K562 (cell line): Measurements from ENCODE around the gene KIF7. TPM values are rescaled to one million over a fixed set of nuclear protein-coding genes. Genes with fewer than 3 reads are reported as not detected.
"Not testable (repeated sequence)": the region's sequence is repeated elsewhere in the genome, so short reads cannot be mapped to it uniquely, and the experiment has no call there.

ENCODE experiments used
- ATAC-seq: fragments of 200-7000 bp; cut with Tn5 transposase; 3 replicates; pipeline ENCODE4 v1.9.1; 2020; ENCODE audit warnings: moderate library complexity
- BruUV-seq: library from RNA; stranded (reverse); fragments of 400-500 nt; replicated peaks from 2 replicates; lab custom pipeline; 2021; lab: Mats Ljungman, UMichigan
- CTCF ChIA-PET: fragments of 300-600 bp; formaldehyde crosslinking; extraction: SDS; loops from one replicate; lab custom pipeline; 2021; ENCODE audit warnings: low intra/inter-chr PET ratio; lab: Yijun Ruan, JAX
- POLR2A ChIA-PET: fragments of 300-600, 350-650 bp; sonication (Branson Sonifier 250); formaldehyde crosslinking; extraction: SDS; loops from one replicate; lab custom pipeline; 2021; ENCODE audit warnings: antibody characterized with exemption, inconsistent platforms; lab: Yijun Ruan, JAX
- DNase-seq, 4 experiments: peaks; one replicate each; pipeline versions ENCODE4 v3.0.0 to v3.0.0-alpha.2; 2011 to 2018; ENCODE audit warnings: low spot score in 3 of 4, mixed read lengths in 3 of 4; ENCODE audit errors: extremely low read depth in 1 of 4
- FAIRE-seq: peaks from 2 replicates; lab custom pipeline; 2011; peaks lifted over from hg19 to GRCh38; lab: Jason Lieb, UNC
- H2AFZ ChIP-seq: 2 replicates; pipeline ENCODE4 v1.6.0; 2011; ENCODE audit warnings: low read depth, low read length, control low read depth, inconsistent platforms
- H3K27ac ChIP-seq: fragments of 200-600 bp; 3 replicates; pipeline ENCODE4 v1.8.0; 2011; ENCODE audit warnings: low read depth, mild to moderate bottlenecking, control low read depth, inconsistent platforms, low read length, moderate library complexity, mixed read lengths; ENCODE audit errors: extremely low read depth
- H3K27me3 ChIP-seq, 2 experiments: fragments of 300-600 bp in 1 of 2; 2 replicates in 1 of 2; 3 replicates in 1 of 2; pipeline versions ENCODE4 v1.6.0 to v1.8.0; 2011; ENCODE audit warnings: inconsistent platforms in 2 of 2, low read length in 2 of 2, mild to moderate bottlenecking in 1 of 2, mixed read lengths in 1 of 2, moderate library complexity in 1 of 2; ENCODE audit not compliant: control insufficient read depth in 2 of 2, insufficient read depth in 2 of 2
- H3K36me3 ChIP-seq: fragments of 300-600 bp; 3 replicates; pipeline ENCODE4 v1.8.0; 2011; ENCODE audit warnings: mild to moderate bottlenecking, low read length, inconsistent platforms; ENCODE audit not compliant: control insufficient read depth, insufficient read depth
- H3K4me1 ChIP-seq, 2 experiments: fragments of 200-600 bp in 1 of 2; replicated peaks in 1 of 2; 2 replicates in 1 of 2; 3 replicates in 1 of 2; pipeline versions ENCODE4 v1.5.1 to v1.8.0; 2011; ENCODE audit warnings: inconsistent platforms in 2 of 2, low read length in 2 of 2, mild to moderate bottlenecking in 1 of 2, mixed read lengths in 1 of 2, moderate library complexity in 1 of 2; ENCODE audit not compliant: control insufficient read depth in 2 of 2, insufficient read depth in 2 of 2
- H3K4me2 ChIP-seq: 2 replicates; pipeline ENCODE4 v1.6.1; 2011; ENCODE audit warnings: low read length, control low read depth, inconsistent platforms, mixed read lengths; ENCODE audit not compliant: insufficient read depth
- H3K4me3 ChIP-seq: fragments of 200-600 bp; sonication (generic), shearing (Covaris generic); 2 replicates; pipeline ENCODE4 v1.5.1; 2016; ENCODE audit warnings: control low read depth, inconsistent platforms
- H3K79me2 ChIP-seq: fragments of 200-600 bp; 3 replicates; pipeline ENCODE4 v1.8.0; 2011; ENCODE audit warnings: low read length, inconsistent platforms; ENCODE audit not compliant: control insufficient read depth, insufficient read depth
- H3K9ac ChIP-seq, 2 experiments: 2 replicates each; pipeline versions ENCODE4 v1.6.0 to v1.6.1; 2011; ENCODE audit warnings: low read depth in 2 of 2, low read length in 2 of 2, control low read depth in 1 of 2, inconsistent platforms in 1 of 2, mild to moderate bottlenecking in 1 of 2, mixed read lengths in 1 of 2; ENCODE audit not compliant: insufficient read depth in 1 of 2
- H3K9me1 ChIP-seq: one replicate; pipeline ENCODE4 v1.6.0; 2011; ENCODE audit warnings: inconsistent platforms, mild to moderate bottlenecking, low read length, moderate library complexity; ENCODE audit not compliant: control insufficient read depth, insufficient read depth
- H3K9me3 ChIP-seq: replicated peaks from 2 replicates; pipeline ENCODE4 v1.5.1; 2011; ENCODE audit warnings: low read depth, low read length, inconsistent platforms; ENCODE audit not compliant: control insufficient read depth, insufficient read depth
- H4K20me1 ChIP-seq: replicated peaks from 2 replicates; pipeline ENCODE4 v1.6.1; 2011; ENCODE audit warnings: low read length, inconsistent platforms, mixed read lengths; ENCODE audit not compliant: control insufficient read depth, insufficient read depth
- ATF1 ChIP-seq, 2 experiments: fragments of 450-650 bp in 1 of 2; IDR thresholded peaks; 2 replicates each; pipeline ENCODE4 v1.6.1; 2016; ENCODE audit warnings: missing compliant biosample characterization in 1 of 2, missing genetic modification characterization in 1 of 2
- EP300 ChIP-seq: IDR thresholded peaks from 2 replicates; pipeline ENCODE4 v1.6.1; 2012; ENCODE audit warnings: low read length, improper control_type of control experiment
- HDAC1 ChIP-seq, 2 experiments: fragments of 450-650 bp; IDR thresholded peaks; 2 replicates each; pipeline ENCODE4 v1.6.1; 2016 to 2017; ENCODE audit warnings: inconsistent platforms in 1 of 2, mild to moderate bottlenecking in 1 of 2, moderate library complexity in 1 of 2
- IFI16 ChIP-seq: fragments of 250-450 bp; sonication (Bioruptor Pico); IDR thresholded peaks from 2 replicates; pipeline ENCODE4 v2.1.2; 2022; ENCODE audit warnings: mild to moderate bottlenecking, inconsistent platforms
- MBD2 ChIP-seq: sonication (generic); IDR thresholded peaks from 2 replicates; pipeline ENCODE4 v1.6.1; 2016; ENCODE audit warnings: low read depth, borderline replicate concordance
- NR3C1 ChIP-seq: sonication (generic); formaldehyde crosslinking; IDR thresholded peaks from 2 replicates; pipeline ENCODE4 v1.8.1; 2022; ENCODE audit warnings: missing genetic modification reagents
- PHB ChIP-seq: fragments of 250-450 bp; sonication (Bioruptor Pico); IDR thresholded peaks from 2 replicates; pipeline ENCODE4 v1.5.0; 2021
- POLR2AphosphoS5 ChIP-seq: IDR thresholded peaks from 2 replicates; pipeline ENCODE4 v1.6.1; 2011; ENCODE audit warnings: mild to moderate bottlenecking, low read depth, low read length, moderate library complexity; ENCODE audit not compliant: control insufficient read depth, insufficient read depth
- PTRF ChIP-seq: fragments of 450-650 bp; IDR thresholded peaks from 2 replicates; pipeline ENCODE4 v1.6.1; 2016; ENCODE audit warnings: mild to moderate bottlenecking, missing genetic modification characterization, missing compliant biosample characterization
- SMAD4 ChIP-seq: fragments of 250-450 bp; sonication (Bioruptor Pico); conservative IDR thresholded peaks from 2 replicates; pipeline ENCODE4 v1.8.0; 2021; ENCODE audit warnings: inconsistent platforms, mild to moderate bottlenecking, moderate library complexity
- SRSF1 ChIP-seq: fragments of 200-400 bp; formaldehyde crosslinking; IDR thresholded peaks from 2 replicates; pipeline ENCODE4 v1.6.1; 2017; ENCODE audit warnings: mild to moderate bottlenecking, low read depth, low read length, moderate library complexity
- WGBS: fragments of 100-300 bp; shearing (Covaris generic); methylation state at CpG from one replicate; pipeline ENCODE4 v1.1.6; 2016; ENCODE audit warnings: low coverage, mixed read lengths; ENCODE audit not compliant: insufficient coverage; ENCODE audit errors: missing lambda C conversion rate; 5-methylcytosine and 5-hydroxymethylcytosine counted together
- in situ Hi-C: fragments of 300-500 bp; cut with MboI; formaldehyde crosslinking; loops from 4 replicates; pipeline ENCODE4 v1.15.0; 2018; ENCODE audit warnings: inconsistent platforms, mixed read lengths
- intact Hi-C: fragments of 100-400 bp; cut with micrococcal nuclease; formaldehyde crosslinking; loops from 2 replicates; pipeline ENCODE4 v1.14.2; 2022
- polyA plus RNA-seq, 8 experiments: library from polyadenylated mRNA; depleted of rRNA in 4 of 8; stranded (reverse) in 5 of 8; unstranded in 3 of 8; fragments of >200 nt; fragmentation: Nextera tagmentation in 2 of 8; fragmentation: Illumina TruSeq in 1 of 8; extraction: Ambion mirVana in 2 of 8; extraction: Trizol in 1 of 8; gene quantifications; 2 replicates each; pipeline versions ENCODE4 v1.2.1 to v1.2.3, GENCODE V29; 2011 to 2014; ENCODE audit warnings: inconsistent platforms in 1 of 8, missing spikeins in 1 of 8
- total RNA-seq, 7 experiments: library from RNA; depleted of rRNA in 6 of 7; stranded (reverse); fragments of >200 nt in 6 of 7; fragmentation: Illumina TruSeq in 2 of 7; extraction: Trizol in 2 of 7; gene quantifications; 2 replicates each; pipeline versions ENCODE4 v1.2.1 to v1.2.3, GENCODE V29; 2011 to 2021; ENCODE audit warnings: low replicate concordance in 1 of 7
- TF ChIP-seq, protein P1 (sequence below), 3 experiments: IDR thresholded peaks in 2 of 3; conservative IDR thresholded peaks in 1 of 3; 2 replicates each; pipeline ENCODE4 v1.5.1; 2011 to 2012; ENCODE audit warnings: low read length in 3 of 3, mild to moderate bottlenecking in 3 of 3, control low read depth in 2 of 3, improper control_type of control experiment in 1 of 3, inconsistent platforms in 1 of 3, low read depth in 1 of 3, mixed read lengths in 1 of 3, moderate library complexity in 1 of 3; ENCODE audit not compliant: insufficient read depth in 2 of 3

The KIF7 gene
- total and polyA plus RNA-seq, 9 of the 15 experiments (the other 6 are each of a cell fraction or from before 2014, with no cell fraction given) = 0.04 to 2.0 (median 0.58) TPM

DNA sequence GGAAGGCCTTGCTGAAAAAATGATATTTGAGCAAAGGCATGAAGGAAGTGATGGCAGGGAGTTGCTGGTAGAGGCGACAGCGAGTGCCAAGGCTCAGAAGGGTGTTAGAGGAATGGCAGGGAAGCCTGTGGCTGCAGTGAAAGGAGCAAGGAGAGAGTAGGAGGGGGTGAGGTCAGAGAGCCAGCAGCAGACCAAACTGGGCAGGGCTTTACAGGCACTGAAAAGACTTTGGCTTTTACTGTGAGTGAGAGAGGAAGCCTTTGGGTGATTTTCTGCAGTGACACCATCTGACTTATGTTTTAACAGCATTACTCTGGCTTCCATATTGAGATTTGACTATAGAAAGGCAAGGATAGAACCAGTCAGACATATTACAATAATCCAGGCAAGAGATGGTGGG is 68.6 kb downstream of the KIF7 start:
- TF ChIP-seq PTRF (tag) (no peak), SMAD4 (CRISPR knock-in tag) (no peak), SRSF1 (no peak), PHB (CRISPR knock-in tag) (no peak), NR3C1 (CRISPR knock-in tag) (no peak), MBD2 (no peak), IFI16 (CRISPR knock-in tag) (no peak), ATF1 (CRISPR knock-in tag; IDR thresholded peaks at IDR 0.05) (no peak), ATF1 (tag; IDR thresholded peaks at IDR 0.05) (no peak), EP300 (no peak), POLR2AphosphoS5 (no peak), HDAC1 (IDR thresholded peaks at IDR 0.05) (no peak)
- TF ChIP-seq, protein P1, sequence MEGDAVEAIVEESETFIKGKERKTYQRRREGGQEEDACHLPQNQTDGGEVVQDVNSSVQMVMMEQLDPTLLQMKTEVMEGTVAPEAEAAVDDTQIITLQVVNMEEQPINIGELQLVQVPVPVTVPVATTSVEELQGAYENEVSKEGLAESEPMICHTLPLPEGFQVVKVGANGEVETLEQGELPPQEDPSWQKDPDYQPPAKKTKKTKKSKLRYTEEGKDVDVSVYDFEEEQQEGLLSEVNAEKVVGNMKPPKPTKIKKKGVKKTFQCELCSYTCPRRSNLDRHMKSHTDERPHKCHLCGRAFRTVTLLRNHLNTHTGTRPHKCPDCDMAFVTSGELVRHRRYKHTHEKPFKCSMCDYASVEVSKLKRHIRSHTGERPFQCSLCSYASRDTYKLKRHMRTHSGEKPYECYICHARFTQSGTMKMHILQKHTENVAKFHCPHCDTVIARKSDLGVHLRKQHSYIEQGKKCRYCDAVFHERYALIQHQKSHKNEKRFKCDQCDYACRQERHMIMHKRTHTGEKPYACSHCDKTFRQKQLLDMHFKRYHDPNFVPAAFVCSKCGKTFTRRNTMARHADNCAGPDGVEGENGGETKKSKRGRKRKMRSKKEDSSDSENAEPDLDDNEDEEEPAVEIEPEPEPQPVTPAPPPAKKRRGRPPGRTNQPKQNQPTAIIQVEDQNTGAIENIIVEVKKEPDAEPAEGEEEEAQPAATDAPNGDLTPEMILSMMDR (IDR thresholded peaks at IDR 0.05 in 2 of 3, conservative IDR thresholded peaks at IDR 0.05 in 1 of 3; ENCODE audit: insufficient read depth in 2 of 3, low read depth in 1 of 3, low read length in 3 of 3) = no peak
- Histone ChIP-seq H3K4me1 (no peaks in the 10 kb centered on the region), H3K27me3 (no peaks in the 10 kb centered on the region), H3K36me3 (peaks cover 93% of the 10 kb centered on the region), H3K27ac (no peak overlapping the region), H3K79me2 (peaks cover 34% of the 10 kb centered on the region), H3K4me2 (no peak overlapping the region), H4K20me1 (no peaks in the 10 kb centered on the region; the same call in 1 of the 2 replicates), H3K4me3 (no peak overlapping the region), H3K9me1 (no peaks in the 10 kb centered on the region), H3K9ac (no peak overlapping the region), H2AFZ (no peak overlapping the region), H3K9me3 (no peaks in the 10 kb centered on the region)
- FAIRE-seq (no peak), DNase-seq (no peak), ATAC-seq (no peak)
- WGBS = 100% methylated on average over 2 of the region's 2 CpGs
- intact Hi-C loops (no loop called here), in situ Hi-C loops (no loop called here)
- ChIA-PET POLR2A (no interaction called here), CTCF (no interaction called here)
- BruUV-seq = no TSS peak

DNA sequence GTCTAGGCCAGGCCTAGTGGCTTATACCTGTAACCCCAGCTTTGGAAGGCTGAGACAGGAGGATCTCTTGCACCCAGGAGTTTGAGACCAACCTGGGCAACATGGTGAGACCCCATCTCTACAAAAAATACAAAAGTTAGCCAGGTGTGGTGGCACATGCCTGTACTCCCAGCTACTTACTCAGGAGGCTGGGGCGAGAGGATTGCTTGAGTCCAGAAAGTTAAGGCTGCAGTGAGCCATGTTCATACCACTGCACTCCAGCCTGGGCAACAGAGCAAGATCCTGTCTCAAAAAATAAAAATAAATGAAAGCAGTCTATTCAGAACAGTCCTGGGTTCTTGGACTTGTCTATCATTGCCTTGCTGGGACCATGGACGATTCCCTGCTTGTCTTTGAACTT is 74.5 kb downstream of the KIF7 start:
- Histone ChIP-seq H3K79me2 (peaks cover 88% of the 10 kb centered on the region), H4K20me1 (peaks cover 22% of the 10 kb centered on the region), H3K36me3 (peaks cover 87% of the 10 kb centered on the region)
- FAIRE-seq, POLR2A ChIA-PET, DNase-seq, BruUV-seq, H3K4me3 ChIP-seq, H3K9me1 ChIP-seq, H3K9me3 ChIP-seq, ATAC-seq, H3K27me3 ChIP-seq, H3K27ac ChIP-seq, intact Hi-C loops, H3K9ac ChIP-seq, in situ Hi-C loops, H2AFZ ChIP-seq, CTCF ChIA-PET, H3K4me1 ChIP-seq, H3K4me2 ChIP-seq: not testable (repeated sequence)
- WGBS = 85% methylated on average over 2 of the region's 2 CpGs
